ENCODE results near the gene PRKCQ. TPM values are rescaled to one million over a fixed set of nuclear protein-coding genes. Genes with fewer than 3 reads are reported as not detected.

PRKCQ gene
- total RNA-seq, 2 donors from 2014 or later: 0.43 TPM; not detected in 1

DNA sequence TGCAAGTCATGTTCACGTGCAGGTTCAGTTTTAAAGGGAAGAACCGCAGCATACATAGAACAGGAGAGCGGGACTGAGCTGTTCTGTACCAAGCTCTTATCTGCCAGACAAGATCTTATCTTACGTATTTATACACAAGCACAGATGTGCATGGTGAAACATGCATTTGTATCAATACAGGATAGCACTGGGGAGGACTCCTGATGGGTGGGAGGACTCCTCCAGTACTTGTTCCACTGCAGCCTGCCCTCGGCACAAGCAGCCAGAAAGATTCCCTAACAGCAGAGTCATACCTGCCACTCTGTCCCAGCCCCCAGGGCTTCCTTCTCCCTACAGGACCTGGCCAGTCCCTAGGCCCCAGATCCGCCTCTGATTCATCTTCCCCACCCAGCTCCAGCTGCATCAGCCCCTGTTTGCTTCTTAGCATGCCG lies 13.2 kb upstream of the PRKCQ start:
- Histone ChIP-seq H3K27me3 (no peaks in the 10 kb centered on the region), H3K4me1 (no peaks in the 10 kb centered on the region), H3K9me3 (no peaks in the 10 kb centered on the region), H3K4me3 (no peak overlapping the region), H3K36me3 (no peaks in the 10 kb centered on the region), H3K27ac (no peak overlapping the region)
- DNase-seq (ENCODE audit: low spot score): no peak
- TF ChIP-seq, protein P1, sequence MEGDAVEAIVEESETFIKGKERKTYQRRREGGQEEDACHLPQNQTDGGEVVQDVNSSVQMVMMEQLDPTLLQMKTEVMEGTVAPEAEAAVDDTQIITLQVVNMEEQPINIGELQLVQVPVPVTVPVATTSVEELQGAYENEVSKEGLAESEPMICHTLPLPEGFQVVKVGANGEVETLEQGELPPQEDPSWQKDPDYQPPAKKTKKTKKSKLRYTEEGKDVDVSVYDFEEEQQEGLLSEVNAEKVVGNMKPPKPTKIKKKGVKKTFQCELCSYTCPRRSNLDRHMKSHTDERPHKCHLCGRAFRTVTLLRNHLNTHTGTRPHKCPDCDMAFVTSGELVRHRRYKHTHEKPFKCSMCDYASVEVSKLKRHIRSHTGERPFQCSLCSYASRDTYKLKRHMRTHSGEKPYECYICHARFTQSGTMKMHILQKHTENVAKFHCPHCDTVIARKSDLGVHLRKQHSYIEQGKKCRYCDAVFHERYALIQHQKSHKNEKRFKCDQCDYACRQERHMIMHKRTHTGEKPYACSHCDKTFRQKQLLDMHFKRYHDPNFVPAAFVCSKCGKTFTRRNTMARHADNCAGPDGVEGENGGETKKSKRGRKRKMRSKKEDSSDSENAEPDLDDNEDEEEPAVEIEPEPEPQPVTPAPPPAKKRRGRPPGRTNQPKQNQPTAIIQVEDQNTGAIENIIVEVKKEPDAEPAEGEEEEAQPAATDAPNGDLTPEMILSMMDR (IDR thresholded peaks at IDR 0.05): no peak

- Histone ChIP-seq H3K4me3 (no peak overlapping the region), H3K36me3 (no peaks in the 10 kb centered on the region), H3K4me1 (no peaks in the 10 kb centered on the region), H3K27ac (no peak overlapping the region), H3K9me3 (no peaks in the 10 kb centered on the region), H3K27me3 (no peaks in the 10 kb centered on the region)
- TF ChIP-seq, protein P1 (IDR thresholded peaks at IDR 0.05): no peak
- no peak for DNase-seq (ENCODE audit: low spot score)
Measured at GRCh38 chr10:6592080-6592479, 12.0 kb upstream of the PRKCQ start.

DNA sequence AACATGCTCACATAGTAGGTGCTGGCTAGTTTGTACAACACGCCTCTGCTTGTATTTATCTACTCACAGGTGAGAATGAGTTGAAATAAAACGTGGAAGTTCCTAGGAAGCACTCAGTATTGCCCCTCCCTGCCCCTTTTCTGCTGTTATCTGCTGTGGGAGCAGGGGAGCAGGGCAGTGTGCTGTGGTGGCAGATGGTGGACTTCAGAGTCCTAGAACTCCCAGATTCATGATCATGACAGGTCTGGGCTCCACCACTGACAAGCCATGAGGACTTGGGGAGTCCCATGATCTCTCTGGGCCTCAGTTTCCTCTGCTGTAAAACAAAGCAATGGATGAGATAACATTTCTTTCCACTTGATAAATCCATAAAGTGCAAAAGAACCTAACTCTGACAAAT lies 11.6 kb upstream of the PRKCQ start:
- no peaks in the 10 kb centered on the region for H3K4me1 ChIP-seq
- no peaks in the 10 kb centered on the region for H3K27me3 ChIP-seq
- no peak overlapping the region for H3K27ac ChIP-seq
- no peaks in the 10 kb centered on the region for H3K9me3 ChIP-seq
- no peak for DNase-seq (ENCODE audit: low spot score)
- TF ChIP-seq, protein P1 (IDR thresholded peaks at IDR 0.05): no peak
- no peak overlapping the region for H3K4me3 ChIP-seq
- no peaks in the 10 kb centered on the region for H3K36me3 ChIP-seq

DNA sequence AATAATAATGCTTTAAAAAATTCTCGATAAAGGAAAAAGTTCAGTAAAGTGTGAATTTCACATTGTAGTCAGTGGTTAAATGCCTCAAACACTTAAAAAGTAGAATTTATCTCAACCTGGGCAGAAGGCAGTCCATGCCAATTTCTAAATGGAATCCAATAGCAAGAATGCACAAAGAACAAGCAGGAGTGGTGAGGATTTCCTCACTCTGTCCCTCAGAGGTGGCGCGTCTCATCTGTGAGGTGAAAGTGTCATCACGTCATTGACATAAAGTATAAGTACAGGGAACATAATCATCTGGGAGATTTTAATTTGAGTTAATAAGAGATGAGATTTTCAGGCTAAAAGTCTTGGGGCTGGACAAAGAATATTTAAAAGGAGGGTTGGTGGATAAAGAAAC lies 10.0 kb upstream of the PRKCQ start:
- no peak for DNase-seq (ENCODE audit: low spot score)
- no peaks in the 10 kb centered on the region for H3K9me3 ChIP-seq
- H3K27me3 ChIP-seq: no peaks in the 10 kb centered on the region
- TF ChIP-seq, protein P1 (IDR thresholded peaks at IDR 0.05): no peak
- no peaks in the 10 kb centered on the region for H3K4me1 ChIP-seq
- H3K36me3 ChIP-seq: no peaks in the 10 kb centered on the region
- H3K4me3 ChIP-seq: no peak overlapping the region
- no peak overlapping the region for H3K27ac ChIP-seq

GRCh38 chr10:6589287-6590094 lies 9.4 kb upstream of the PRKCQ start:
- TF ChIP-seq, protein P1 (IDR thresholded peaks at IDR 0.05): no peak
- Histone ChIP-seq H3K36me3 (no peaks in the 10 kb centered on the region), H3K4me1 (no peaks in the 10 kb centered on the region), H3K27ac (no peak overlapping the region), H3K9me3 (no peaks in the 10 kb centered on the region), H3K27me3 (no peaks in the 10 kb centered on the region), H3K4me3 (no peak overlapping the region)
- no peak for DNase-seq (ENCODE audit: low spot score)

GRCh38 chr10:6588845-6589244 lies 8.8 kb upstream of the PRKCQ start:
- no peaks in the 10 kb centered on the region for H3K4me1 ChIP-seq
- no peaks in the 10 kb centered on the region for H3K36me3 ChIP-seq
- no peaks in the 10 kb centered on the region for H3K9me3 ChIP-seq
- TF ChIP-seq, protein P1 (IDR thresholded peaks at IDR 0.05): no peak
- H3K27me3 ChIP-seq: no peaks in the 10 kb centered on the region
- H3K4me3 ChIP-seq: no peak overlapping the region
- DNase-seq (ENCODE audit: low spot score): no peak
- H3K27ac ChIP-seq: no peak overlapping the region

All from right atrium auricular region (tissue), 2 donors.